Heart left ventricle (tissue), 16 donors: ENCODE data around the gene EMB. TPM values are rescaled to one million over a fixed set of nuclear protein-coding genes. Genes with fewer than 3 reads are reported as not detected.
A peak's percentile ranks its signal among the peaks of the same experiment; 100 is the strongest.
"Not testable (repeated sequence)": the region's sequence is repeated elsewhere in the genome, so short reads cannot be mapped to it uniquely, and the experiment has no call there.

ENCODE experiments used
- ATAC-seq, 4 donors: fragments of 200-7000 bp; cut with Tn5 transposase; one replicate each; pipeline ENCODE4 v1.9.1; 2020 to 2022; ENCODE audit warnings: moderate library complexity in 4 of 4, mild to moderate bottlenecking in 3 of 4, moderate number of reproducible peaks in 1 of 4
- DNase-seq, 5 donors: peaks; one replicate each; pipeline ENCODE4 v3.0.0-alpha.2; 2020
- H3K27ac ChIP-seq, 12 donors: fragments of 200-600 bp; sonication (generic) in 4 of 12; one replicate each; pipeline versions ENCODE4 v1.5.0 to v1.8.0; 2016 to 2022; ENCODE audit warnings: mild to moderate bottlenecking in 2 of 12
- H3K27me3 ChIP-seq, 9 donors: fragments of 200-600 bp; sonication (generic) in 2 of 9; one replicate each; pipeline versions ENCODE4 v1.5.1 to v1.8.0; 2016 to 2022; ENCODE audit warnings: mild to moderate bottlenecking in 3 of 9
- H3K36me3 ChIP-seq, 9 donors: fragments of 200-600 bp; sonication (generic) in 2 of 9; one replicate each; pipeline versions ENCODE4 v1.5.0 to v1.8.0; 2018 to 2022; ENCODE audit warnings: mild to moderate bottlenecking in 2 of 9
- H3K4me1 ChIP-seq, 12 donors: fragments of 200-600 bp; sonication (generic) in 4 of 12; one replicate each; pipeline versions ENCODE4 v1.5.0 to v1.8.0; 2016 to 2022; ENCODE audit warnings: mild to moderate bottlenecking in 3 of 12
- H3K4me3 ChIP-seq, 12 donors: fragments of 200-600 bp; sonication (generic) in 4 of 12; one replicate each; pipeline versions ENCODE4 v1.5.0 to v1.8.0; 2017 to 2022; ENCODE audit warnings: mild to moderate bottlenecking in 9 of 12, moderate library complexity in 4 of 12
- H3K9me3 ChIP-seq, 12 donors: fragments of 200-600 bp; sonication (generic) in 4 of 12; one replicate each; pipeline versions ENCODE4 v1.5.0 to v1.8.0; 2016 to 2022; ENCODE audit warnings: mild to moderate bottlenecking in 1 of 12
- POLR2A ChIP-seq, 2 donors: fragments of 450-650 bp; IDR thresholded peaks; one replicate each; pipeline ENCODE4 v1.6.1; 2017; ENCODE audit warnings: antibody characterized with exemption in 2 of 2, mild to moderate bottlenecking in 2 of 2, moderate library complexity in 2 of 2
- WGBS, 4 donors: extraction: QIAGEN DNeasy Blood & Tissue Kit in 2 of 4; methylation state at CpG; one replicate each; pipeline versions ENCODE4 v1.1.5 to v1.1.7; 2013 to 2018; 5-methylcytosine and 5-hydroxymethylcytosine counted together
- intact Hi-C, 10 donors: fragments of 100-400 bp; cut with DNase I; formaldehyde crosslinking; loops; one replicate each; pipeline versions ENCODE4 v1.11.1 to v1.14.2; 2022
- polyA plus RNA-seq, 2 donors: library from polyadenylated mRNA; stranded (reverse); fragments of 200-250 nt; gene quantifications; one replicate each; pipeline ENCODE4 v1.2.3, GENCODE V29; 2013
- total RNA-seq, 9 donors: library from RNA; depleted of rRNA in 2 of 9; stranded (reverse); fragments of >200 nt in 2 of 9; fragmentation: NEBNext Ultra II Directional in 3 of 9; extraction: Animal tissue kit (Norgen Biotek cat#: 25700) in 3 of 9; gene quantifications; one replicate each; pipeline versions ENCODE4 v1.1.0 to v1.2.4, GENCODE V29; 2016 to 2023
- TF ChIP-seq, protein P1 (sequence below), 12 donors: fragments of 200-600 bp; sonication (generic) in 4 of 12; IDR thresholded peaks; one replicate each; pipeline versions ENCODE4 v1.5.0 to v1.8.0; 2018 to 2022; ENCODE audit warnings: antibody characterized with exemption in 12 of 12, mild to moderate bottlenecking in 5 of 12
- donor health status: ischemic (EF 13 %, LVEDD 7.1; RV severe dilation, severe dysfunction).
- donor health status: healthy with polysubstance abuse.
- donor health status: DM: no; HTN: yes; CAD: no.
- donor health status: DM: no; HTN: no; CAD: no.
- donor health status: ischemic (EF 25% LVEDD 6.9; RV normal size, moderate dysfunction).
- donor health status: ischemic (EF 25% LVEDD 5.7; RV mildly dilated, moderate dysfunction).
- donor health status: healthy.
- donor health status: DM: yes; HTN: yes; CAD: no.
- donor health status: ischemic (EF 35%, LVEDD 5.7; RV mildly dilated, moderate dysfunction).
- donor health status: nonischemic (EF 11% LVEDD 7.7; RV severe dilation, severe dysfunction).
- donor health status: DM: yes; HTN: yes; CAD: no.
- donor health status: PGD.
- donor health status: ischemic (EF 29% LVEDD 5.4; RV normal size, mild dysfunction).
- donor health status: nonischemic (EF 23%, LVEDD 6.1; RV moderate dilation, normal function).

The EMB gene
- total and polyA plus RNA-seq, 11 donors, result 0.94 to 44.6 (median 10.5) TPM

DNA sequence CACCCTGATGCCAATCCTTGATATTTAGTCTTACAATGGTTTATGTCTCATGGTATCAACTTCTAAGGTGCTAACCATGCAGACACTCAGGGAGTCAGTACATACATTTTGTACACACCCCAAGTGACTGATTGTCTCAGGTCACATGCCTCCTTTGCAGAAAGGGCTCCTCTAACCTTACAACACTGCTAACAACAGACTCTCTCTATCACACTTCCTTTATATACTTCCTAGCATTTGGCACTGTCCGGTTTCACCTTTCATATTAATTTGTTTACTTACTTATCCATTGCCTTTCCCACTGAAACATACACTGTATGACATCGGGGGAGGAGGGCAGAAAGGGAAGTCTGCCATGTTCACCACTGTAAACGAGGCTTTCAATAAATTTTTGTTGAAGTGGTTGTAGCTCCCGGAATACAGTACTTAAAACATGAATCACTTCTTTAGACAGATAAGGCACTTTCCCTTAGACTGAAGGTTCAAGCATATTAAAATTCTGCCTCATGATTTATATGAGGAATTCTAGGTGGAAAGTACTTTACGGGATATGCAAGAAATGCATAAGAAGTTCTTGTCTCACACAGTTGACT lies 20.6 kb downstream of the EMB start:
- DNase-seq (no peak), ATAC-seq (no peak)
- Histone ChIP-seq H3K9me3 (no peaks in the 10 kb centered on the region), H3K27me3 (no peaks in the 10 kb centered on the region), H3K36me3 (no peaks in the 10 kb centered on the region), H3K4me3 (no peak overlapping the region), H3K4me1 (peaks cover 0 to 17% (median 0%) of the 10 kb centered on the region in 12 donors), H3K27ac (no peak overlapping the region)
- intact Hi-C loops, result no loop called here
- TF ChIP-seq, protein P1, sequence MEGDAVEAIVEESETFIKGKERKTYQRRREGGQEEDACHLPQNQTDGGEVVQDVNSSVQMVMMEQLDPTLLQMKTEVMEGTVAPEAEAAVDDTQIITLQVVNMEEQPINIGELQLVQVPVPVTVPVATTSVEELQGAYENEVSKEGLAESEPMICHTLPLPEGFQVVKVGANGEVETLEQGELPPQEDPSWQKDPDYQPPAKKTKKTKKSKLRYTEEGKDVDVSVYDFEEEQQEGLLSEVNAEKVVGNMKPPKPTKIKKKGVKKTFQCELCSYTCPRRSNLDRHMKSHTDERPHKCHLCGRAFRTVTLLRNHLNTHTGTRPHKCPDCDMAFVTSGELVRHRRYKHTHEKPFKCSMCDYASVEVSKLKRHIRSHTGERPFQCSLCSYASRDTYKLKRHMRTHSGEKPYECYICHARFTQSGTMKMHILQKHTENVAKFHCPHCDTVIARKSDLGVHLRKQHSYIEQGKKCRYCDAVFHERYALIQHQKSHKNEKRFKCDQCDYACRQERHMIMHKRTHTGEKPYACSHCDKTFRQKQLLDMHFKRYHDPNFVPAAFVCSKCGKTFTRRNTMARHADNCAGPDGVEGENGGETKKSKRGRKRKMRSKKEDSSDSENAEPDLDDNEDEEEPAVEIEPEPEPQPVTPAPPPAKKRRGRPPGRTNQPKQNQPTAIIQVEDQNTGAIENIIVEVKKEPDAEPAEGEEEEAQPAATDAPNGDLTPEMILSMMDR (IDR thresholded peaks at IDR 0.05), result no peak
- TF ChIP-seq POLR2A (IDR thresholded peaks at IDR 0.05), result no peak
- 63 to 84% (median 83%) methylated on average over 5 of the region's 5 CpGs for WGBS, 4 donors

DNA sequence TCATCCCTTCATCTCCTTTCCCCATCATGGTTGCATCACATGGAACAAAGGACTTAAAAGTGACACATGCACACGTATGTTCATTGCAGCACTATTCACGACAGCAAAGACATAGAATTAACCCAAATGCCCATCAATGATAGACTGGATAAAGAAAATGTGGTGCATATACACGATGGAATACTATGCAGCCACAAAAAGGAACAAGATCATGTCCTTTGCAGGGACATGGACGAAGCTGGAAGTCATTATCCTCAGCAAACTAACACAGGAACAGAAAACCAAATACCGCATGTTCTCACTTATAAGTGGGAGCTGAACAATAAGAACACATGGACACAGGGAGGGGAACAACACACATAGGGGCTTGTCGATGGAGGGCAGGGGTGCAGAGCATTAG lies 21.4 kb downstream of the EMB start:
- peaks cover 0 to 22% (median 0%) of the 10 kb centered on the region in 12 donors for H3K4me1 ChIP-seq
- H3K9me3 ChIP-seq, H3K27ac ChIP-seq, DNase-seq, H3K27me3 ChIP-seq, intact Hi-C loops, H3K36me3 ChIP-seq, ATAC-seq, H3K4me3 ChIP-seq: not testable (repeated sequence)
- WGBS, 4 donors, result 75 to 86% (median 81%) methylated on average over 6 of the region's 6 CpGs

DNA sequence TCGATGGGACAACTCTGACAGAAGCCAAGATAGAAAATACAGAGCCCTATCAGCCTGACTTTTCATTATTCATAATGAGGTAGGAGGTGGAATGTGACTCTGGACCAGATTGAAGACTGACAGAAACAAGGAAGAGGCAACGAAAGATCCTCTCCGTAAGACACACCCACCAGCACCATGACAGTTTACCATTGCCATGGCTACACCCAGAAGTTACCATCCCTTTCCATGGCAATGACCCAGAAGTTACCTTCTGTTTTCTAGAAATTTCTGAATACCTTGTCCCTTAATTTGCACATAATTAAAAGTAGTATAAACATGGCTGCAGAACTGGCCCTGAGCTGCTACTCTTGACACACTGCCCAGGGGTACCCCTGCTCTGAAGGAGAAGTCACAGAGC lies 24.5 kb downstream of the EMB start:
- H3K27ac ChIP-seq, H3K4me3 ChIP-seq, H3K27me3 ChIP-seq, intact Hi-C loops, H3K9me3 ChIP-seq, H3K36me3 ChIP-seq, DNase-seq, ATAC-seq: not testable (repeated sequence)
- WGBS, 4 donors, result 88 to 98% (median 90%) methylated on average over 3 of the region's 3 CpGs
- H3K4me1 ChIP-seq, result peaks cover 0 to 17% (median 0%) of the 10 kb centered on the region in 12 donors

DNA sequence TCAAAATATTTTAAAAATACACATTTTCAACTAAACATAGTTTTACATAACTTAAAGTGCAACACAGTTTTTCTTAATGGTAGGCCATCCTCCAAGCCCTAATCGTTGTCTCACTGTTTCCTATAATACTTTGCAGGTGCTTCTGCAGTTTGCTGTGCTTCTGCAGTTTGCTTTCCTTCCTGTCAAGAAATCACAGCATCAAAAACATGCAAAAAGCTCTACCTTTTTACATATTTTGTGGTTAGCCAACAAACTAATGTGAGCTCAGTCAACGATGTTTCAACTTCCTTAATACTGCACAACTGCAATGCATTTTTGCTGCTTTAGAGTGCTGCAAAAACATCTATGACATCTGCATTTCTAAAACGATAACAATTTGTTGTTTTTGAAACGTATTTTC lies 25.2 kb downstream of the EMB start:
- no peak for ATAC-seq
- WGBS, 4 donors, result 63 to 70% (median 67%) methylated on average over 4 of the region's 4 CpGs
- TF ChIP-seq, protein P1 (IDR thresholded peaks at IDR 0.05), result no peak
- no peak for TF ChIP-seq POLR2A (IDR thresholded peaks at IDR 0.05)
- peaks cover 0 to 17% (median 0%) of the 10 kb centered on the region in 12 donors for H3K4me1 ChIP-seq
- no peak overlapping the region for H3K4me3 ChIP-seq
- intact Hi-C loops, result no loop called here
- H3K9me3 ChIP-seq, result no peaks in the 10 kb centered on the region
- no peaks in the 10 kb centered on the region for H3K36me3 ChIP-seq
- DNase-seq, result no peak
- peak overlapping the region in 1 of 12 donors; percentile 13 for H3K27ac ChIP-seq
- H3K27me3 ChIP-seq, result no peaks in the 10 kb centered on the region

DNA sequence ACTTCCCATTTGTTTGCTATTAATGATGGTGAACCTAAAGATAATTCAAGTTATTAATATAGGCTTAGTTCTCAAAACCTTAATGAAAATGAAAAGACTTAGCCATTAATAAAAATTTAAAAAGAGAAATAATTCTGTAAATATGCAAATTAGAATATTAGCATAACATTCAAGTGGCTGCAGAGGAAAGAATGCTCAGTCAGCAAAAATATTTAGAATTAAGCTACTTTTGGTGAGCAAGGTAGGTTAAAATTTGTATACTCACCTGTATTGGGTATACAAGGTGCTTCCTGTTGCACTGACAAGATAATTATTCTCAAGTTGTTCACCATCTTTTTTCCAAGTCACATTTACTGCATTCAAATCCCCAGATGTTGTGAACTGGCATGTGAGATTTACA lies 30.2 kb downstream of the EMB start:
- H3K27me3 ChIP-seq, ATAC-seq, H3K4me3 ChIP-seq, H3K27ac ChIP-seq, H3K9me3 ChIP-seq, DNase-seq, H3K36me3 ChIP-seq, intact Hi-C loops: not testable (repeated sequence)
- H3K4me1 ChIP-seq, result peaks cover 0 to 22% (median 0%) of the 10 kb centered on the region in 12 donors

DNA sequence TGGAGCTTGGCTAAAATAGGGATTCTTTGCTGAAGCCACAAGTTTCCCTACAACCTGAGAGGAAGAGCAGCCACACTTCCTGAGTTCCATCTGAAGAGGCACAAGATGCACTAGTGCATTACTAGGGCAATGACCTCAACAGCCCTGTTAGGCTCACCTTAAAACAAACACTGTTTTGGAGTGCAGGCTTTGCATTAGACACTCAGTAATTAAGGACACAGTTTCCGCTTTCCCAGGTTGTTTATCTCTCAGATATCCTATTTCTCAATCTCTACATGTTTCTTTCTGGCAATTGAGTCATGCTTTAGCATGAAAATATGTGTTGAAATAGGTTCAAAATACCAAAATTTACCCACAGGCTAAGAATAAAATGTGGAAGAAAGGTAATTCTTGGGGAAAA lies 34.2 kb downstream of the EMB start:
- Histone ChIP-seq H3K9me3 (no peaks in the 10 kb centered on the region), H3K27me3 (no peaks in the 10 kb centered on the region), H3K27ac (no peak overlapping the region), H3K4me1 (peaks cover 0 to 12% (median 0%) of the 10 kb centered on the region in 12 donors), H3K4me3 (no peak overlapping the region), H3K36me3 (no peaks in the 10 kb centered on the region)
- 68 to 88% (median 82%) methylated on average over 1 of the region's 1 CpG for WGBS, 4 donors
- ATAC-seq, result no peak
- intact Hi-C loops, result no loop called here
- TF ChIP-seq, protein P1 (IDR thresholded peaks at IDR 0.05), result no peak
- no peak for TF ChIP-seq POLR2A (IDR thresholded peaks at IDR 0.05)
- DNase-seq, result no peak
